PC-3 (cell line): ENCODE measurements around the gene FAM3B. TPM values are rescaled to one million over a fixed set of nuclear protein-coding genes. Genes with fewer than 3 reads are reported as not detected.
A peak's percentile ranks its signal among the peaks of the same experiment; 100 is the strongest.

Experiments used
- ATAC-seq: fragments of 200-7000 bp; cut with Tn5 transposase; 2 replicates; pipeline ENCODE4 v1.9.1; 2020; ENCODE audit warnings: mild to moderate bottlenecking, moderate library complexity
- BruUV-seq: library from RNA; stranded (reverse); fragments of 400-500 nt; replicated peaks from 2 replicates; lab custom pipeline; 2021; lab: Mats Ljungman, UMichigan
- CTCF ChIA-PET: fragments of 300-600 bp; sonication (Branson Sonifier 250); formaldehyde crosslinking; loops from one replicate; lab custom pipeline; 2022; ENCODE audit warnings: antibody characterized with exemption; lab: Charles Lee
- POLR2A ChIA-PET: fragments of 300-600 bp; sonication (Branson Sonifier 250); formaldehyde crosslinking; loops from one replicate; lab custom pipeline; 2022; ENCODE audit warnings: antibody characterized with exemption; ENCODE audit not compliant: unreplicated experiment; lab: Charles Lee
- DNase-seq: peaks from one replicate; pipeline ENCODE4 v3.0.0-alpha.2; 2015
- H2AFZ ChIP-seq: fragments of 300-600 bp; sonication (generic); 2 replicates; pipeline ENCODE4 v1.6.0; 2016; ENCODE audit warnings: antibody characterized with exemption, low read length
- H3F3A ChIP-seq: fragments of 300-600 bp; sonication (generic); one replicate; pipeline ENCODE4 v1.6.0; 2017; ENCODE audit warnings: antibody characterized with exemption, low read length, control low read depth, mild to moderate bottlenecking; ENCODE audit not compliant: unreplicated experiment
- H3K27ac ChIP-seq: fragments of 300-600 bp; sonication (generic); 2 replicates; pipeline ENCODE4 v1.5.1; 2016; ENCODE audit warnings: mild to moderate bottlenecking, low read length
- H3K27me3 ChIP-seq: fragments of 300-600 bp; sonication (generic); 2 replicates; pipeline ENCODE4 v1.6.1; 2016; ENCODE audit warnings: low read length, mixed read lengths
- H3K36me3 ChIP-seq: fragments of 300-600 bp; sonication (generic); 2 replicates; pipeline ENCODE4 v1.6.1; 2016; ENCODE audit warnings: low read depth, mixed run types, low read length, mixed read lengths
- H3K4me1 ChIP-seq: fragments of 300-600 bp; sonication (generic); 2 replicates; pipeline ENCODE4 v1.5.1; 2016; ENCODE audit warnings: low read length; ENCODE audit not compliant: insufficient read depth
- H3K4me2 ChIP-seq: fragments of 300-600 bp; sonication (generic); 2 replicates; pipeline ENCODE4 v1.6.0; 2016; ENCODE audit warnings: low read length
- H3K4me3 ChIP-seq: fragments of 300-600 bp; sonication (generic); 2 replicates; pipeline ENCODE4 v1.5.1; 2016; ENCODE audit warnings: mild to moderate bottlenecking, low read length, mixed read lengths
- H3K79me2 ChIP-seq: fragments of 300-600 bp; sonication (generic); 2 replicates; pipeline ENCODE4 v1.6.1; 2017; ENCODE audit warnings: low read length, mixed read lengths
- H3K9ac ChIP-seq: fragments of 300-600 bp; sonication (generic); 2 replicates; pipeline ENCODE4 v1.6.0; 2016; ENCODE audit warnings: mild to moderate bottlenecking, low read length
- H3K9me2 ChIP-seq: fragments of 300-600 bp; sonication (generic); replicated peaks from 2 replicates; pipeline ENCODE4 v1.6.1; 2016; ENCODE audit warnings: mixed run types, low read length, mixed read lengths
- H3K9me3 ChIP-seq: fragments of 300-600 bp; sonication (generic); 2 replicates; pipeline ENCODE4 v1.6.1; 2016; ENCODE audit warnings: low read length, mixed read lengths
- H4K20me1 ChIP-seq: fragments of 300-600 bp; sonication (generic); 2 replicates; pipeline ENCODE4 v1.6.1; 2016; ENCODE audit warnings: low read length, mixed read lengths
- CTCF ChIP-seq: fragments of 300-600 bp; sonication (generic); conservative IDR thresholded peaks from 2 replicates; pipeline ENCODE4 v1.5.1; 2017; ENCODE audit warnings: antibody characterized with exemption, low read depth, mild to moderate bottlenecking, low read length
- EZH2 ChIP-seq: fragments of 300-600 bp; sonication (generic); IDR thresholded peaks from one replicate; pipeline ENCODE4 v1.6.1; 2017; ENCODE audit warnings: antibody characterized with exemption, mild to moderate bottlenecking, low read length; ENCODE audit not compliant: unreplicated experiment
- EZH2phosphoT487 ChIP-seq: fragments of 300-600 bp; sonication (generic); IDR thresholded peaks from 2 replicates; pipeline ENCODE4 v1.6.1; 2018; ENCODE audit warnings: mild to moderate bottlenecking, antibody characterized with exemption, low read length, borderline replicate concordance
- intact Hi-C: fragments of 100-400 bp; cut with micrococcal nuclease; formaldehyde crosslinking; loops from 2 replicates; pipeline ENCODE4 v1.9.0; 2023
- total RNA-seq: library from RNA; depleted of rRNA; stranded (reverse); fragments of >200 nt; gene quantifications from 2 replicates; pipeline ENCODE4 v1.2.3, GENCODE V29; 2014

FAM3B gene
- total RNA-seq, 1 experiment from 2014 or later = not detected

DNA sequence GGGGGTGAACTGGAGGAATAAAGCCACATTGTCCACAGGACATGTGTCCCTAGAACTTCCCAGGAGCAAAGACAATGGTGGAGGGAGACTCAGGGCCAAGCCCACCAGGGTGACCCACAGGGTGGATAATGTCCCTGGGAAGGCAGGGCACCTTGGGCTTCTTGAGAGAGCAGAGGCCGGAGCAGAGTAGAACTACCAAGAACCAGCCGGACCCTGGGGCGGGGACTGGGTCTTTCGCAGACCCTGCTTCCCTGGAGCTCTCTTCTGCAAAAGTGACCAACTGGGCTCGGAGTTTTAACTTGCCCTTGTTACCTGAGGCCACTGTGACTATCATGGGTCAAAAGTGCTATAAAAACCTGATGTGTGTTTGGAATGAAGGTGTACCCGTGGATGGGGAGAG is 875 bp upstream of the FAM3B start:
- H3F3A ChIP-seq = no peaks in the 10 kb centered on the region
- no peak overlapping the region for H3K4me2 ChIP-seq
- POLR2A ChIA-PET = no interaction called here
- no peak overlapping the region for H3K9ac ChIP-seq
- H3K9me2 ChIP-seq = no peaks in the 10 kb centered on the region
- H3K4me1 ChIP-seq = no peaks in the 10 kb centered on the region
- H2AFZ ChIP-seq = no peak overlapping the region
- H3K4me3 ChIP-seq = no peak overlapping the region
- H3K27me3 ChIP-seq = peaks cover 62% of the 10 kb centered on the region
- DNase-seq (no peak), ATAC-seq (no peak)
- H3K36me3 ChIP-seq = no peaks in the 10 kb centered on the region
- no peaks in the 10 kb centered on the region for H3K9me3 ChIP-seq
- intact Hi-C loops = no loop called here
- no peaks in the 10 kb centered on the region for H3K79me2 ChIP-seq
- BruUV-seq = no TSS peak
- no peak for TF ChIP-seq EZH2
- no peak for TF ChIP-seq EZH2phosphoT487
- H3K27ac ChIP-seq = no peak overlapping the region
- CTCF ChIA-PET = no interaction called here
- H4K20me1 ChIP-seq = no peaks in the 10 kb centered on the region

GRCh38 chr21:41317063-41317392 is 427 bp downstream of the FAM3B start:
- no peaks in the 10 kb centered on the region for H3K4me1 ChIP-seq
- no TSS peak for BruUV-seq
- ATAC-seq (no peak), DNase-seq (no peak)
- H3K27ac ChIP-seq = no peak overlapping the region
- H3F3A ChIP-seq = no peaks in the 10 kb centered on the region
- H3K9me2 ChIP-seq = no peaks in the 10 kb centered on the region
- H3K4me3 ChIP-seq = peak overlapping the region; percentile 40; the same call in 1 of the 2 replicates
- intact Hi-C loops = no loop called here
- no peaks in the 10 kb centered on the region for H3K9me3 ChIP-seq
- no peaks in the 10 kb centered on the region for H4K20me1 ChIP-seq
- no peak overlapping the region for H3K9ac ChIP-seq
- ChIA-PET POLR2A (interaction anchor here (0.6 kb wide), 1 partner anchor 263 kb away, joined by 6 read pairs; no protein-coding TSS in a partner anchor), CTCF (no interaction called here)
- no peaks in the 10 kb centered on the region for H3K36me3 ChIP-seq
- TF ChIP-seq EZH2 (peak; percentile 50), CTCF (no peak)
- H3K27me3 ChIP-seq = peaks cover 58% of the 10 kb centered on the region
- H2AFZ ChIP-seq = no peak overlapping the region
- peak overlapping the region; percentile 62 for H3K4me2 ChIP-seq
- no peaks in the 10 kb centered on the region for H3K79me2 ChIP-seq

DNA sequence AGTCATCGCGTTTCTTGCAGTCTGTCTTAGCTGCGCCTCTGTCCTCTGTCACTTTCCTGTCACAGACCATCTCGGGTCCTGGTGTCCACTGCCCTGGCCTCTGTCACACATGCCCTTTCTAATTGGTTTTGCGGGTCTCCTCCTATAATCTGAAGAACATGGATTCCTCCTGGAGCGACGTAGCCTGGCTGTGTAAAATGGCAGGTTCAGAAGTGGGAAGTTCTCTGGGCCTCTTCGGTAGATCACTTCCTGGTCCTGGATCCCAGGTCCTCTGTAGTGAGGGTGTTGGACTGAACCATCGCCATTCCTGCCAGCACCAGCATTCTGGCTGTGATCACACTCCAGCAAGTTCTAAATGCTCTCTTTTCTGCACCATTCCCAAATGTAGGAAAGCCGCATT is 857 bp downstream of the FAM3B start:
- DNase-seq (no peak), ATAC-seq (no peak)
- TF ChIP-seq EZH2 (no peak), EZH2phosphoT487 (no peak), CTCF (no peak)
- no peak overlapping the region for H3K27ac ChIP-seq
- POLR2A ChIA-PET = no interaction called here
- peaks cover 56% of the 10 kb centered on the region for H3K27me3 ChIP-seq
- no peak overlapping the region for H3K4me2 ChIP-seq
- intact Hi-C loops = no loop called here
- CTCF ChIA-PET = no interaction called here
- H4K20me1 ChIP-seq = no peaks in the 10 kb centered on the region
- no peaks in the 10 kb centered on the region for H3K79me2 ChIP-seq
- H2AFZ ChIP-seq = no peak overlapping the region
- H3K4me1 ChIP-seq = no peaks in the 10 kb centered on the region
- no peak overlapping the region for H3K9ac ChIP-seq
- H3F3A ChIP-seq = no peaks in the 10 kb centered on the region
- no peak overlapping the region for H3K4me3 ChIP-seq
- no TSS peak for BruUV-seq
- H3K36me3 ChIP-seq = no peaks in the 10 kb centered on the region
- no peaks in the 10 kb centered on the region for H3K9me2 ChIP-seq
- H3K9me3 ChIP-seq = no peaks in the 10 kb centered on the region
